MM.1S (cell line): ENCODE results near the gene CUTA.
"Not testable (repeated sequence)": the region's sequence is repeated elsewhere in the genome, so short reads cannot be mapped to it uniquely, and the experiment has no call there.

Experiments used
- DNase-seq: peaks from one replicate; pipeline ENCODE4 v3.0.0-alpha.2; 2015
- H2AFZ ChIP-seq: fragments of 300-600 bp; sonication (generic); 2 replicates; pipeline ENCODE4 v1.6.0; 2016; ENCODE audit warnings: antibody characterized with exemption, low read length
- H3F3A ChIP-seq: fragments of 300-600 bp; sonication (generic); 2 replicates; pipeline ENCODE4 v1.6.1; 2016; ENCODE audit warnings: mild to moderate bottlenecking, antibody characterized with exemption, low read length, moderate library complexity, mixed read lengths; ENCODE audit not compliant: insufficient read depth
- H3K27ac ChIP-seq: fragments of 300-600 bp; sonication (generic); 2 replicates; pipeline ENCODE4 v1.5.1; 2016; ENCODE audit warnings: mild to moderate bottlenecking, low read length
- H3K27me3 ChIP-seq: fragments of 300-600 bp; sonication (generic); replicated peaks from 2 replicates; pipeline ENCODE4 v1.6.0; 2016; ENCODE audit warnings: low read length; ENCODE audit not compliant: insufficient read depth
- H3K36me3 ChIP-seq: fragments of 300-600 bp; sonication (generic); replicated peaks from 2 replicates; pipeline ENCODE4 v1.6.1; 2016; ENCODE audit warnings: mild to moderate bottlenecking, low read length, mixed read lengths; ENCODE audit not compliant: insufficient read depth
- H3K4me1 ChIP-seq: fragments of 300-600 bp; sonication (generic); 2 replicates; pipeline ENCODE4 v1.6.1; 2016; ENCODE audit warnings: low read length, mixed read lengths
- H3K4me2 ChIP-seq: fragments of 300-600 bp; sonication (generic); 2 replicates; pipeline ENCODE4 v1.6.0; 2016; ENCODE audit warnings: low read depth, low read length
- H3K4me3 ChIP-seq: fragments of 300-600 bp; sonication (generic); 2 replicates; pipeline ENCODE4 v1.5.1; 2016; ENCODE audit warnings: low read length, mixed read lengths
- H3K79me2 ChIP-seq: fragments of 300-600 bp; sonication (generic); 2 replicates; pipeline ENCODE4 v1.6.1; 2016; ENCODE audit warnings: mixed run types, low read length, mixed read lengths
- H3K9ac ChIP-seq: fragments of 300-600 bp; sonication (generic); 2 replicates; pipeline ENCODE4 v1.6.1; 2016; ENCODE audit warnings: low read length, mixed read lengths
- H3K9me2 ChIP-seq: fragments of 300-600 bp; sonication (generic); replicated peaks from 2 replicates; pipeline ENCODE4 v1.6.1; 2016; ENCODE audit warnings: mild to moderate bottlenecking, low read length, mixed read lengths; ENCODE audit not compliant: insufficient read depth
- H3K9me3 ChIP-seq: fragments of 300-600 bp; sonication (generic); replicated peaks from 2 replicates; pipeline ENCODE4 v1.6.1; 2016; ENCODE audit warnings: mild to moderate bottlenecking, low read length, mixed read lengths; ENCODE audit not compliant: insufficient read depth
- H4K20me1 ChIP-seq: fragments of 300-600 bp; sonication (generic); 2 replicates; pipeline ENCODE4 v1.6.1; 2016; ENCODE audit warnings: mild to moderate bottlenecking, low read length, moderate library complexity, mixed read lengths; ENCODE audit not compliant: insufficient read depth
- EZH2 ChIP-seq: fragments of 300-600 bp; sonication (generic); optimal IDR thresholded peaks from 2 replicates; pipeline ENCODE3; 2017; ENCODE audit warnings: low read depth, mild to moderate bottlenecking, antibody characterized with exemption, low read length, mixed read lengths
- EZH2phosphoT487 ChIP-seq: fragments of 300-600 bp; sonication (generic); IDR thresholded peaks from 2 replicates; pipeline ENCODE4 v1.6.1; 2018; ENCODE audit warnings: antibody characterized with exemption, low read length
- TF ChIP-seq, protein P1 (sequence below): fragments of 300-600 bp; sonication (generic); IDR thresholded peaks from 2 replicates; pipeline ENCODE4 v1.5.1; 2016; ENCODE audit warnings: antibody characterized with exemption, low read length, mixed read lengths

CUTA gene

GRCh38 chr6:33384581-33385020 is 33.3 kb downstream of the CUTA start:
- H3K4me2 ChIP-seq, result no peak overlapping the region
- no peak overlapping the region for H3K4me3 ChIP-seq
- no peak overlapping the region for H3K9ac ChIP-seq
- H3F3A ChIP-seq, result no peaks in the 10 kb centered on the region
- H3K9me3 ChIP-seq, result no peaks in the 10 kb centered on the region
- DNase-seq, result no peak
- no peaks in the 10 kb centered on the region for H3K4me1 ChIP-seq
- no peaks in the 10 kb centered on the region for H3K9me2 ChIP-seq
- no peak overlapping the region for H2AFZ ChIP-seq
- H3K36me3 ChIP-seq, result no peaks in the 10 kb centered on the region
- TF ChIP-seq, protein P1, sequence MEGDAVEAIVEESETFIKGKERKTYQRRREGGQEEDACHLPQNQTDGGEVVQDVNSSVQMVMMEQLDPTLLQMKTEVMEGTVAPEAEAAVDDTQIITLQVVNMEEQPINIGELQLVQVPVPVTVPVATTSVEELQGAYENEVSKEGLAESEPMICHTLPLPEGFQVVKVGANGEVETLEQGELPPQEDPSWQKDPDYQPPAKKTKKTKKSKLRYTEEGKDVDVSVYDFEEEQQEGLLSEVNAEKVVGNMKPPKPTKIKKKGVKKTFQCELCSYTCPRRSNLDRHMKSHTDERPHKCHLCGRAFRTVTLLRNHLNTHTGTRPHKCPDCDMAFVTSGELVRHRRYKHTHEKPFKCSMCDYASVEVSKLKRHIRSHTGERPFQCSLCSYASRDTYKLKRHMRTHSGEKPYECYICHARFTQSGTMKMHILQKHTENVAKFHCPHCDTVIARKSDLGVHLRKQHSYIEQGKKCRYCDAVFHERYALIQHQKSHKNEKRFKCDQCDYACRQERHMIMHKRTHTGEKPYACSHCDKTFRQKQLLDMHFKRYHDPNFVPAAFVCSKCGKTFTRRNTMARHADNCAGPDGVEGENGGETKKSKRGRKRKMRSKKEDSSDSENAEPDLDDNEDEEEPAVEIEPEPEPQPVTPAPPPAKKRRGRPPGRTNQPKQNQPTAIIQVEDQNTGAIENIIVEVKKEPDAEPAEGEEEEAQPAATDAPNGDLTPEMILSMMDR, result no peak
- TF ChIP-seq EZH2 (no peak), EZH2phosphoT487 (no peak)
- no peaks in the 10 kb centered on the region for H3K27me3 ChIP-seq
- no peak overlapping the region for H3K27ac ChIP-seq
- H4K20me1 ChIP-seq, result no peaks in the 10 kb centered on the region
- H3K79me2 ChIP-seq, result no peaks in the 10 kb centered on the region

- Histone ChIP-seq H3K79me2 (no peaks in the 10 kb centered on the region), H3K9me2 (no peaks in the 10 kb centered on the region), H2AFZ (no peak overlapping the region), H3F3A (no peaks in the 10 kb centered on the region), H3K4me2 (no peak overlapping the region), H3K36me3 (no peaks in the 10 kb centered on the region), H3K9me3 (no peaks in the 10 kb centered on the region), H3K27ac (no peak overlapping the region), H3K27me3 (no peaks in the 10 kb centered on the region), H3K4me1 (no peaks in the 10 kb centered on the region), H3K9ac (no peak overlapping the region), H4K20me1 (no peaks in the 10 kb centered on the region), H3K4me3 (no peak overlapping the region)
- TF ChIP-seq, protein P1, result no peak
- TF ChIP-seq EZH2, result no peak
- no peak for TF ChIP-seq EZH2phosphoT487
- DNase-seq, result no peak
Observed at GRCh38 chr6:33383427-33384185, 34.3 kb downstream of the CUTA start.

- Histone ChIP-seq H3K4me1 (no peaks in the 10 kb centered on the region), H3K9ac (no peak overlapping the region), H3F3A (no peaks in the 10 kb centered on the region), H3K27me3 (no peaks in the 10 kb centered on the region), H3K27ac (no peak overlapping the region), H3K9me2 (no peaks in the 10 kb centered on the region), H2AFZ (no peak overlapping the region), H4K20me1 (no peaks in the 10 kb centered on the region), H3K4me3 (no peak overlapping the region), H3K4me2 (no peak overlapping the region), H3K9me3 (no peaks in the 10 kb centered on the region), H3K36me3 (no peaks in the 10 kb centered on the region), H3K79me2 (no peaks in the 10 kb centered on the region)
- no peak for DNase-seq
- TF ChIP-seq EZH2, result no peak
- TF ChIP-seq, protein P1, result no peak
- TF ChIP-seq EZH2phosphoT487, result no peak
Observed at GRCh38 chr6:33380272-33380981, 37.5 kb downstream of the CUTA start.

GRCh38 chr6:33379184-33379583 is 38.7 kb downstream of the CUTA start:
- H3K9me2 ChIP-seq, H3K4me2 ChIP-seq, H3F3A ChIP-seq, DNase-seq, H3K27ac ChIP-seq, H4K20me1 ChIP-seq, H3K9ac ChIP-seq, H3K79me2 ChIP-seq, H2AFZ ChIP-seq, H3K4me3 ChIP-seq, H3K27me3 ChIP-seq, H3K4me1 ChIP-seq, H3K9me3 ChIP-seq, H3K36me3 ChIP-seq: not testable (repeated sequence)
